Right atrium auricular region (tissue), 2 donors: ENCODE measurements around the gene ARIH2. TPM values are rescaled to one million over a fixed set of nuclear protein-coding genes. Genes with fewer than 3 reads are reported as not detected.

Experiments
- DNase-seq: peaks from one replicate; pipeline ENCODE4 v3.0.0-alpha.2; 2019; ENCODE audit warnings: low spot score
- H3K27ac ChIP-seq, 2 donors: fragments of 200-600 bp; sonication (generic); 1 replicate in 1 of 2; 2 replicates in 1 of 2; pipeline ENCODE4 v1.5.1; 2016 to 2019
- H3K27me3 ChIP-seq, 2 donors: fragments of 200-600 bp; sonication (generic); one replicate each; pipeline versions ENCODE4 v1.5.1 to v1.6.0; 2017 to 2019
- H3K36me3 ChIP-seq: fragments of 200-600 bp; sonication (generic); one replicate; pipeline ENCODE4 v1.5.1; 2016
- H3K4me1 ChIP-seq, 2 donors: fragments of 200-600 bp; sonication (generic); one replicate each; pipeline versions ENCODE4 v1.5.1 to v1.6.0; 2017 to 2019
- H3K4me3 ChIP-seq, 2 donors: fragments of 200-600 bp; sonication (generic); 1 replicate in 1 of 2; 2 replicates in 1 of 2; pipeline ENCODE4 v1.5.1; 2017 to 2019; ENCODE audit warnings: mild to moderate bottlenecking in 1 of 2, moderate library complexity in 1 of 2
- H3K9me3 ChIP-seq, 2 donors: fragments of 200-600 bp; sonication (generic); one replicate each; pipeline ENCODE4 v1.5.1; 2019
- CTCF ChIP-seq, 2 donors: fragments of 200-600 bp; sonication (generic); IDR thresholded peaks; one replicate each; pipeline ENCODE4 v1.5.1; 2019; ENCODE audit warnings: antibody characterized with exemption in 2 of 2
- total RNA-seq, 2 donors: library from RNA; depleted of rRNA; stranded (reverse); fragments of >200 nt; gene quantifications; one replicate each; pipeline ENCODE4 v1.1.0, GENCODE V29; 2016

ARIH2 gene
- total RNA-seq, 2 donors from 2014 or later: 135 to 140 TPM

DNA sequence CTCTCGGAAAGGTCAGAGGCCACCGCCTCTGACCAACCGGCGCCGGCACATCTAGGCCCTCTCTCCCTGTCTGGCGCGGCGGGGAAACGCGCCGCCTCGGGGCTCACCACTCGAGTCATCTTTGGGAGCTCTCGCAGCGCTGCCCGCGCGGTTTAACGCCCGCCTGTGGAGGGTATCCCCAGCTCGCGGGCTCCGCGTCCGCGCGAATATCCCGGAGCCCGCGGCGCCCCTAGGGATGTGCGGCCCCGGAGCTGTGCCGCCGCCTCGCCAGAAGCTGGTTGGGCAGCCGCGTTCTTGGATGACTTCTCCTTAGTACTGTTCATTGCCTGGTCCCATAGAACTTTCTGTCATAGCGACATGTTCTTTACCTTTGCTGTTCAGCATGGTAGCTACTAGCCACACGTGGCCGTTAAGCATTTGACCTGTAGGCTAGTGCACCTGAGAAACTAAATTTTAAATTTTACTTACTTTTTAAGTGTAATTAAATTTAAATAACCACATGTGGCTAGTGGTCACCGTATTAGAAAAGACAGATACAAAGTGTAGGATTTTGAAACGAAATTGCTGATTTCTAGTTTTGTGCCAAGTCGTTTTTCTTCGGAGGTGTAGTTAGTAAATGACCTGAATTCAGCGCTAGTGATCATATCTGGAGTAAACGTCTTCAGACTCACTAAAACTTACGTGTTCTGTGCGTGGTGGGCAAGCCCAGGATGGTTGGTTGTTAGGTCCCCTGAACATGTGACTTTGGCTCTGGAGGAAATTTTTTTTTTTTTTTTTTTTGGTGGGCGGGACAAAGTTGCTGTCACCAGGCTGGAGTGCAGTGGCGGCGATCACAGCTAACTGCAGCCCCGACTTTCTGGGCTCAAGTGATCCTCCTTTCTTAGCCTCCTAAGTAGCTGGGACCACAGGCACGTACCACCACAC lies 835 bp downstream of the ARIH2 start:
- Histone ChIP-seq H3K27ac (peak overlapping the region; percentile 96), H3K36me3 (peaks cover 21% of the 10 kb centered on the region), H3K4me1 (peaks cover 0 to 23% of the 10 kb centered on the region in 2 donors), H3K27me3 (no peaks in the 10 kb centered on the region), H3K9me3 (no peaks in the 10 kb centered on the region), H3K4me3 (peak overlapping the region; percentile 76 to 89)
- DNase-seq: no peak
- no peak for TF ChIP-seq CTCF (IDR thresholded peaks at IDR 0.05)

GRCh38 chr3:48926425-48927392 lies 8.1 kb downstream of the ARIH2 start:
- no peak for TF ChIP-seq CTCF (IDR thresholded peaks at IDR 0.05)
- peak overlapping the region in 1 of 2 donors; percentile 22 for H3K4me3 ChIP-seq
- peaks cover 34% of the 10 kb centered on the region for H3K36me3 ChIP-seq
- H3K27ac ChIP-seq: peak overlapping the region; percentile 59 to 84
- peaks cover 0 to 60% of the 10 kb centered on the region in 2 donors for H3K4me1 ChIP-seq
- H3K27me3 ChIP-seq: no peaks in the 10 kb centered on the region
- no peaks in the 10 kb centered on the region for H3K9me3 ChIP-seq
- DNase-seq: no peak

DNA sequence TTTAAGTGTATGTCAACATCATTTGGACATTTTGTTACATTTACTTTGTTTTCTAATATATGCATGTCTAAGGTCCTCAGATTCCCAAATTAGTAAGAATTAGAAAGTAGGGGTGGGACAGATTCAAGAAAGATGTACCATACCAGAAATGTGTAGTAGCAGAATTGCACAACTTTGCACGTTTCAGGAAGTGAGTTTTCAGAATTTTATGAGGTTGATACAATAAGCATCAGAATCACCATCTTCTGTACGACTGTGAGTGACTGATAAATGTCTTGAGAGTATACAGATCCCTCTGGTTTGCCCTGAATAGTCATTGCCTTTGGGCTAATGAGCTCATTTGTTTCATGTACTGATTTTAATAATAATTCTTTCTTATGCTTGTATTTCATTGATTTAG lies 9.3 kb downstream of the ARIH2 start:
- H3K27ac ChIP-seq: peak overlapping the region; percentile 59 to 84
- DNase-seq: no peak
- H3K4me3 ChIP-seq: peak overlapping the region in 1 of 2 donors; percentile 22
- H3K36me3 ChIP-seq: peaks cover 24% of the 10 kb centered on the region
- no peak for TF ChIP-seq CTCF (IDR thresholded peaks at IDR 0.05)
- H3K27me3 ChIP-seq: no peaks in the 10 kb centered on the region
- no peaks in the 10 kb centered on the region for H3K9me3 ChIP-seq
- peaks cover 0 to 66% of the 10 kb centered on the region in 2 donors for H3K4me1 ChIP-seq

GRCh38 chr3:48928679-48929078 lies 10.0 kb downstream of the ARIH2 start:
- no peaks in the 10 kb centered on the region for H3K9me3 ChIP-seq
- TF ChIP-seq CTCF (IDR thresholded peaks at IDR 0.05): no peak
- peaks cover 0 to 68% of the 10 kb centered on the region in 2 donors for H3K4me1 ChIP-seq
- no peak overlapping the region for H3K4me3 ChIP-seq
- H3K27me3 ChIP-seq: no peaks in the 10 kb centered on the region
- peaks cover 23% of the 10 kb centered on the region for H3K36me3 ChIP-seq
- H3K27ac ChIP-seq: peak overlapping the region; percentile 59 to 84
- DNase-seq: no peak

- Histone ChIP-seq H3K9me3 (no peaks in the 10 kb centered on the region), H3K4me1 (peaks cover 0 to 68% of the 10 kb centered on the region in 2 donors), H3K4me3 (no peak overlapping the region), H3K36me3 (peaks cover 15% of the 10 kb centered on the region), H3K27ac (peak overlapping the region; percentile 59 to 84), H3K27me3 (no peaks in the 10 kb centered on the region)
- no peak for DNase-seq
- TF ChIP-seq CTCF (IDR thresholded peaks at IDR 0.05): no peak
Observed at GRCh38 chr3:48929358-48930035, 10.9 kb downstream of the ARIH2 start.
